ENCODE measurements around the gene POLR2J3.
"Not testable (repeated sequence)": the region's sequence is repeated elsewhere in the genome, so short reads cannot be mapped to it uniquely, and the experiment has no call there.

GRCh38 chr7:102583495-102583894 lies 11.1 kb upstream of the POLR2J3 start:
- not testable (repeated sequence) for TF ChIP-seq CTCF, POLR2A (IDR thresholded peaks at IDR 0.05)

Data from esophagus squamous epithelium (tissue), 4 donors.